22Rv1 (cell line): ENCODE data around the gene CRISP2.
"Not testable (repeated sequence)": the region's sequence is repeated elsewhere in the genome, so short reads cannot be mapped to it uniquely, and the experiment has no call there.

Experiments
- H3K27ac ChIP-seq: fragments of 450-650 bp; 2 replicates; pipeline ENCODE4 v1.5.1; 2017
- CTCF ChIP-seq: fragments of 450-650 bp; IDR thresholded peaks from 2 replicates; pipeline ENCODE4 v1.5.1; 2017; ENCODE audit warnings: mild to moderate bottlenecking
- ZFX ChIP-seq: fragments of 450-650 bp; IDR thresholded peaks from 2 replicates; pipeline ENCODE4 v1.6.1; 2017; ENCODE audit warnings: antibody characterized with exemption, borderline replicate concordance

The CRISP2 gene

GRCh38 chr6:49730251-49730650 is 16.9 kb upstream of the CRISP2 start:
- H3K27ac ChIP-seq: no peak overlapping the region
- no peak for TF ChIP-seq ZFX

DNA sequence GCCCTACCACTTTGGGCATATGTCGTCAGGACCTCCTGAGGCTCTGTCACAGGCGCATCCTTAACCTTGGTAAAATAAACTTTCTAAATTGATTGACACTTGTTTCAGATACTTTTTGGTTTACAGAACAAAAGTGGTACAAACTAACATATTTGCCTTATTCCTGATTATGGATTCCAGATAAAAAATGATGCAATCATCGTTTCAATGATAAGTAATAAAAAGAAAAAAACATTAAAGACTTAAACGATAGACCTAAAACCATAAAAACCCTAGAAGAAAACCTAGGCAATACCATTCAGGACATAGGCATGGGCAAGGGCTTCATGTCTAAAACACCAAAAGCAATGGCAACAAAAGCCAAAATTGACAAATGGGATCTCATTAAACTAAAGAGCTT is 10.6 kb upstream of the CRISP2 start:
- H3K27ac ChIP-seq: not testable (repeated sequence)

GRCh38 chr6:49721297-49721696 is 8.0 kb upstream of the CRISP2 start:
- TF ChIP-seq CTCF (no peak), ZFX (no peak)
- no peak overlapping the region for H3K27ac ChIP-seq

DNA sequence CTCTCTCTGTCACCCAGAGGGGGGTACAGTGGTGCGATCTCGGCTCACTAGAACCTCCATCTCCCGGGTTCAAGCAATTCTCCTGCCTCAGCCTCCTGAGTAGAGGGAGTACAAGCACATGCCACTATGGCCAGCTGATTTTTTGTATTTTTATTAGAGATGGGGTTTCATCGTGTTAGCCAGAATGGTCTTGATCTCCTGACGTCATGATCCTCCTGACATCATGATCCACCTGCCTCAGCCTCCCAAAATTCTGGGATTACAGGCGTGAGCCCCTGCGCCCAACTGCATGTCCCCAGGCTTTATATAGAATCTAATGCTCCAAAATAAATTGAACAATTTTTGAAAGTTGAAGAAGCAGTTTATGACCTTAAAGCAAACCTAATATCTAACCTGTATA is 7.0 kb upstream of the CRISP2 start:
- H3K27ac ChIP-seq: no peak overlapping the region
- TF ChIP-seq CTCF: no peak
- TF ChIP-seq ZFX: no peak

DNA sequence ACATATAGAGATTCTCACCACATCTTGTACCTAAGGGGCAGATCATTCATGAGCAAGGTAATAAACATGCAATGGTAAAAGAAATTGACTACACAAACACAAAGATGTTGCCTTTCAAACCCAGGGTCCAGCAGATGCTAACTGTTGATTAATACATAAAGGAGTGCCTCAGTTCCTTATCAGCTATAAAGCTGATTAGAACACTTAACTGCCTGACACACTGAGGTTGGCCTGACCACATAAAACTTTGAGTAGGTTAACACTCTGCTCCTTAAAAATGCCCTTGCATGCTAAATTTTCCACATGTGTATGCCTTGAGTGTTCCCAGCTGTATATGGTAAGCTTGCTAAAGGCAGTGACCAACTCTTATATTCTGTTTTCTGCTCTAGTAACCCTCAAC is 14.9 kb downstream of the CRISP2 start:
- TF ChIP-seq CTCF (no peak), ZFX (no peak)
- no peak overlapping the region for H3K27ac ChIP-seq

DNA sequence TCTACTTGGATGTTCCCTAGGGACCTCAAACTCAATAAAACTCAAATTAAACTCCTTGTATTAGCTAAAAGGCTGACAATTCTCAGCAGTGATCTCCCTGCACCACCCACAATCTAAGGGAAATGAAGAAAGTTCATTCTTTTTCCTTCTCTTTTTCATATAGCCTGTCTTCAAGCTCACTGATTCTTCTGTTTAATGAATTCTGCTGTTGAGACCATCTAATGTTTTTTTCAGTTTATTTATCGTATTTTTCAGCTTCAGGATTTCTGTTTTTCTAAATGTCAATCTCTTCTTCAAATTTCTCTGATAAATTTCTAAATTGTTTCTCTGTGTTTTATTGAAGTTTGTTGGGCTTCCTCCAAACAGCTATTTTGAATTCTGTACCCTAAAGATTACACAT is 19.8 kb downstream of the CRISP2 start:
- no peak overlapping the region for H3K27ac ChIP-seq
- TF ChIP-seq ZFX (no peak), CTCF (no peak)

DNA sequence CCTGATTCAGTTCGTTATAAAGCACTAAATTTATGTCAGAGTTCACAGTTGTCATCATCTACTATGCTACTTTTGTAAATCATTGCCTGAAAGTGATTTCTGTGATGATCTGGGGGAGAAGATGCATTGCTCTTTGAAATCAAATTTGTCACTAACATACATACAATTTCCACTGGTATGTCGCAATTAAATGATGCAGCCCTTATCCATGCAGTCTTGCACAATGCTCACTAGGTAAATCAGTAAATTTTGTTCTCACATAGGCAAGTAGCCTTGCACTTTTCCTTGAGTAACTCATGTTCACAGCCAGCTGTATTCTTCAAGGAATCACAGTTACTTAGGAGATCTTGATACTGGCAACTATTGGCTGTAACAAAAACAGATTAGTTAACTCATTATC is 20.8 kb downstream of the CRISP2 start:
- no peak for TF ChIP-seq CTCF
- TF ChIP-seq ZFX: no peak
- H3K27ac ChIP-seq: no peak overlapping the region

DNA sequence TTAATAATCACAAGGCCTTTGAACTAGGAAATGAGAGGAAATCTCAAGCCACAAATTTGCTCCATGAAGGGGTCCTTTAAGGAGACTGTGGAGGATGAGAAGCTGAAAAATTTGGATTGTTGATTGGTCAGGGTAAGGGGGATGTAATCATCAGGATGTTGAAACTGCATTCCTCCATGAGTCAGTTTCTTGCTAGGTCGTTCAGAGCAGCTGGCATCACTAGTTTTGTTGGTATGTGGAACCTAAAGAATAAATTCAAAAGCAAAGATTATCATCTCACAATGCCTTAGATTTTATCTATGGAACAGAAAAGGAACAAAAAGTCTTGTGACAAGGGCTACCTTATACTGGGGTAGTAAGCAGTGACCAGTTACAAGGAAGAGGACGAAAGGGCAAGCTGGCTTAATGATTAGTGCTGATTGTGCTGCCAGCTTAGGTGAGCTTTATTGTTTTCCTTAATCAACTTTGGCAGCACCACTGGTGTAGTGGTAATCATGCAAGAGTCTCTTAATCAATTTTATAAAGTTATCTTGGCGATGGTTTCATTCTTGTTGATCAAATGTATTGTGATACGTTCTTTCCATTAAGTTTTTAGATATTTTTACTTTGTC is 36.6 kb downstream of the CRISP2 start:
- TF ChIP-seq CTCF (no peak), ZFX (no peak)
- H3K27ac ChIP-seq: no peak overlapping the region
